Fibroblast of the aortic adventitia (primary cell): Measurements from ENCODE around the gene DTYMK. TPM values are rescaled to one million over a fixed set of nuclear protein-coding genes. Genes with fewer than 3 reads are reported as not detected.

ENCODE experiments used
- DNase-seq: peaks from one replicate; pipeline ENCODE4 v3.0.0-alpha.2; 2010; ENCODE audit warnings: low read depth
- H3K4me3 ChIP-seq: 2 replicates; pipeline ENCODE4 v1.5.1; 2011; ENCODE audit warnings: low read depth, mild to moderate bottlenecking, control low read depth, low read length, moderate library complexity
- CTCF ChIP-seq: IDR thresholded peaks from 2 replicates; pipeline ENCODE4 v1.5.1; 2011; ENCODE audit warnings: mild to moderate bottlenecking, low read length, control low read depth, inconsistent platforms; ENCODE audit not compliant: insufficient read depth
- total RNA-seq: library from RNA; depleted of rRNA; stranded (reverse); fragments of >200 nt; gene quantifications from 2 replicates; pipeline ENCODE4 v1.2.3, GENCODE V29; 2012; ENCODE audit warnings: low replicate concordance

Gene DTYMK
- total RNA-seq, 1 donor, result 41.8 TPM

DNA sequence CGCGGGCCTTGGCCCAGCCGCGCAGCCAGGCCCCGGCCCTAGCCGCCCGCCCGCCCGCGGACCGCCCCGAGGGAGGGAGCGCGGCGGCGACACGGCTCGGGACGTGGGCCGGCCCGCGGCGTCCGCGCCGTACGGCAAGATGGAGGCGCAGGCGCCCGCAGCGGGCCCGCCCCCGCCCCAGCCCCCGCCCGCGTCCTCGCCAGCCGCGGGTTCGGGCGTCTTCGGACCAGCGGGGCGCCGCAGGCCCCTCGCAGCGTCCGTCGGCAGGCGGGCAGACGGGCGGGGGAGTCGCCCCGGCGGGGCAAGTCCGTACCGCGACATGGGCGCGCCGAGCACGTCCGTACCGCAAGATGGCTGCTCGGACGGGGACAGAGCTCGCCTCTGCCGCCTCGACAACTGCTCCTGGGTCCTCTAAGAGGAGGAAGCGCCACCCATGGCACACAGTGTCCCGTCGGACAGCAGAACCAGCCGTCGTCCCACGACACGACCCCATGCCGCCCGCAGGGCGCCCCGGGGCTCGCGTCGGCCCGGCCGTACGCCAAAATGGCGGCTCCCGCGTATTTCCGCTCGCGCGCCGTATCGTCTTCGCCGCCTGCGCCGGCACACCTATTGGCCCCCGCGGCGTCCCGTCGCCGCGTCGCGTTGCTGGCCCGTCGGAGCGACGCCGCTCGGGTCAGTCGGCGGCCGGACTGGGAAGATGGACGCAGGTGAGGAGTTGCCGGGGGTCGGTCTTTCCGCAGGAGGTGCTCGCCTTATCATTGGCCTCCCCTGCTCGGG is 49.4 kb downstream of the DTYMK start, which contains the start of the genes ATG4B and THAP4:
Gene ATG4B (plus strand): TSS at position 676 of the 777 bp plus-strand sequence. CDS start 22 bp downstream, at position 698.
Gene THAP4 (minus strand): TSS at position 141 of the 777 bp plus-strand sequence. CDS start 141 bp downstream, outside the sequence.
- DNase-seq, result peak; percentile 73
- H3K4me3 ChIP-seq, result peak within 1 kb of the TSS; percentile 91
- no peak for TF ChIP-seq CTCF

- peak overlapping the region; percentile 91 for H3K4me3 ChIP-seq
- no peak for TF ChIP-seq CTCF
- DNase-seq, result peak; percentile 23
Measured at GRCh38 chr2:241636182-241637017, 50.2 kb downstream of the DTYMK start.

DNA sequence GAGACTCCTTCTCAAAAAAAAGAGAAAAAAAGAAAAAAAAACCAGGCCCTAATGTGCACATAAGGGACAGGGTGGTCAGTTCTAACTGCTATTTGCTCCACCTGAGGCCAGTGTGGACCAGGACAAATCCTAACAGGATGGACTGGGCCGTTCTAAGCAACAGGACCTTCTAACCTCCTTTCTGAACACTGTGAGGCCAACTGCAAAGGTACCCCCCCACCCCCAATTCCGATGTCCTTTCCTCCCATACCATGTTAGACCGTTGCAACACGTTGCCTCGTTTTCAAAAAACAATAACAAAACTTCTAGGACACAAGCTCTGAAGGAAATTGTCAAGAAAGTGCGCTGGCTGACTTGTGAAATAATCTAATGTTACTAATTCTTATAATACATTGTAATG is 50.9 kb downstream of the DTYMK start:
- DNase-seq, result no peak
- H3K4me3 ChIP-seq, result peak overlapping the region; percentile 91
- TF ChIP-seq CTCF, result no peak

DNA sequence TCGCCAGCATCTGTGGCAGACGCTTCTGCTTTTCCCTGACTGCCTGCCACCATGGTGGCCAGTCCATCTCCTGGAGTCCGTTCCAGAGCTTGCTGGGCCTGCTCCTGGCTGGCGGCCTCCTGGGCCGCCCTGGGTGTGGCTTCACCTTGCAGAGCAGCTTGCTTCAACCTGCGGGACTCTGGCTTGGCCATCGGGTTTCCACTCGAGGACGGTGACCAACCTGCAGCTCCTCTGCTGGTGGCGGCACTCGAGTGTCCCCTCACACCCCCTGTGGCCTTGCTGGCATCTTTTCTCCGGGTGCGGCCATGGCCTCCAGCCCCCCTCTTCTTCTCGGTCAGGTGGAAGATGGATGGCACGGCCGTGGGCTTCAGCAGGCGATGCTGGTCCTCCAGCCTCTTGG is 53.1 kb downstream of the DTYMK start:
- TF ChIP-seq CTCF, result no peak
- no peak overlapping the region for H3K4me3 ChIP-seq
- no peak for DNase-seq

DNA sequence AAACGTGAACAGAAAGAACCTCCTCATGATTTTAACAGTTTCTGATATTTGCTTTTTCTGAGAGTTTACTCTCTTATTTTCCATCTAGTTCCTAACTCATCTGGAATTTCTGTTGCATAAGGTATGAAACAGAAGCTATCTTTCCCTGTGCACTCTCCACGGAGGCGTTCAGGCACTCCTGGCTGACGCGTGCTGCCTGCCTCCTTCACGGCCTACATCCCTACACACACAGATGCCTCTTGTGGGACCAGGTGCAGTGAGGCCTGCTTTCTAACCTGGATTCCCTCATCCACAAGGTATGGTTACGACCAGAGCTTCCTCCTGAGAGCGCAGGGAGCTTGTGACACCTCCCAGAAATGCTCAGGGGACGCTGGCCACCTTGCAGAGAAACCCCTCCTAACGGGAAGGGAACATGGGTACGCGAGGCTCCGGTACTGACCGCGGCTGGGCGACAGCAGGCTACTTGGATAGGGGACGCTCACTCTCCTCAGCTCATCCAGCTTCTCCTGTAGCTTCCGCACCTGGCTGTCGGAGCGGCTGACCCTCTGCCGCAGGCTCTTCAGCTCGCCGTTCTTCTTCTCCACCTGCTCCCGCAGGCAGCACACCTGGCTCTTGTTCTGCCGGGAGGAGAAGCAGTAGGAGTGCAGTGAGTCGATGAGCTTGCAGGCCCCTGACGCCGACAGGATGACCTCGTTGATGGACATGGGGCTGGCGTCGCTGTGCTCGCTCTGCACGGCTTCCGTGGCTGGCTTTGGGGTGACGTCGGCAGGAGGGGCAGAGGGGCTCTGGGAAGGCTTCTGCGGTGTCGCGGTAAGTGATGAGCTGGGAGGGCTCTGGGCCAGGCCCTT is 53.9 kb downstream of the DTYMK start:
- TF ChIP-seq CTCF, result no peak
- no peak for DNase-seq
- H3K4me3 ChIP-seq, result no peak overlapping the region

GRCh38 chr2:241629762-241630435 is 56.7 kb downstream of the DTYMK start:
- no peak for TF ChIP-seq CTCF
- no peak for DNase-seq
- H3K4me3 ChIP-seq, result no peak overlapping the region
